Esophagus squamous epithelium (tissue), 4 donors: Measurements from ENCODE around the gene PLG.

Source experiments
- POLR2A ChIP-seq, 4 donors: fragments of 450-650 bp; IDR thresholded peaks; one replicate each; pipeline ENCODE4 v1.6.1; 2017; ENCODE audit warnings: antibody characterized with exemption in 4 of 4, mild to moderate bottlenecking in 4 of 4, moderate library complexity in 3 of 4
- TF ChIP-seq, protein P1 (sequence below), 6 experiments: fragments of 450-650 bp in 4 of 6; fragments of 200-600 bp in 2 of 6; sonication (generic) in 2 of 6; IDR thresholded peaks; one replicate each; pipeline ENCODE4 v1.5.1; 2016 to 2019; ENCODE audit warnings: antibody characterized with exemption in 6 of 6, mild to moderate bottlenecking in 4 of 6, moderate library complexity in 4 of 6

- TF ChIP-seq, protein P1, sequence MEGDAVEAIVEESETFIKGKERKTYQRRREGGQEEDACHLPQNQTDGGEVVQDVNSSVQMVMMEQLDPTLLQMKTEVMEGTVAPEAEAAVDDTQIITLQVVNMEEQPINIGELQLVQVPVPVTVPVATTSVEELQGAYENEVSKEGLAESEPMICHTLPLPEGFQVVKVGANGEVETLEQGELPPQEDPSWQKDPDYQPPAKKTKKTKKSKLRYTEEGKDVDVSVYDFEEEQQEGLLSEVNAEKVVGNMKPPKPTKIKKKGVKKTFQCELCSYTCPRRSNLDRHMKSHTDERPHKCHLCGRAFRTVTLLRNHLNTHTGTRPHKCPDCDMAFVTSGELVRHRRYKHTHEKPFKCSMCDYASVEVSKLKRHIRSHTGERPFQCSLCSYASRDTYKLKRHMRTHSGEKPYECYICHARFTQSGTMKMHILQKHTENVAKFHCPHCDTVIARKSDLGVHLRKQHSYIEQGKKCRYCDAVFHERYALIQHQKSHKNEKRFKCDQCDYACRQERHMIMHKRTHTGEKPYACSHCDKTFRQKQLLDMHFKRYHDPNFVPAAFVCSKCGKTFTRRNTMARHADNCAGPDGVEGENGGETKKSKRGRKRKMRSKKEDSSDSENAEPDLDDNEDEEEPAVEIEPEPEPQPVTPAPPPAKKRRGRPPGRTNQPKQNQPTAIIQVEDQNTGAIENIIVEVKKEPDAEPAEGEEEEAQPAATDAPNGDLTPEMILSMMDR (IDR thresholded peaks at IDR 0.05) = no peak
- TF ChIP-seq POLR2A (IDR thresholded peaks at IDR 0.05) = no peak
Observed at GRCh38 chr6:160756021-160756420, 54.0 kb downstream of the PLG start.
